ENCODE results near the gene NFX1. TPM values are rescaled to one million over a fixed set of nuclear protein-coding genes. Genes with fewer than 3 reads are reported as not detected.
A peak's percentile ranks its signal among the peaks of the same experiment; 100 is the strongest.

NFX1 gene
- total and polyA plus RNA-seq, 2 experiments from 2014 or later = 18.5 to 19.5 TPM

- Histone ChIP-seq H3K79me2 (peaks cover 84% of the 10 kb centered on the region), H3K9me2 (replicated peaks; ENCODE audit: insufficient read depth) (no peaks in the 10 kb centered on the region), H3K4me1 (ENCODE audit: insufficient read depth) (peaks cover 25% of the 10 kb centered on the region), H3K27me3 (no peaks in the 10 kb centered on the region), H4K20me1 (ENCODE audit: insufficient read depth, poor library complexity, severe bottlenecking) (peaks cover 4% of the 10 kb centered on the region), H3K9me3 (ENCODE audit: low read depth) (no peaks in the 10 kb centered on the region), H3K4me2 (no peak overlapping the region), H3K27ac (no peak overlapping the region), H3K4me3 (no peak overlapping the region), H2AFZ (no peak overlapping the region), H3K36me3 (replicated peaks; ENCODE audit: insufficient read depth, low read depth) (peaks cover 6% of the 10 kb centered on the region)
- DNase-seq (ENCODE audit: low spot score) = no peak
- TF ChIP-seq, protein P1, sequence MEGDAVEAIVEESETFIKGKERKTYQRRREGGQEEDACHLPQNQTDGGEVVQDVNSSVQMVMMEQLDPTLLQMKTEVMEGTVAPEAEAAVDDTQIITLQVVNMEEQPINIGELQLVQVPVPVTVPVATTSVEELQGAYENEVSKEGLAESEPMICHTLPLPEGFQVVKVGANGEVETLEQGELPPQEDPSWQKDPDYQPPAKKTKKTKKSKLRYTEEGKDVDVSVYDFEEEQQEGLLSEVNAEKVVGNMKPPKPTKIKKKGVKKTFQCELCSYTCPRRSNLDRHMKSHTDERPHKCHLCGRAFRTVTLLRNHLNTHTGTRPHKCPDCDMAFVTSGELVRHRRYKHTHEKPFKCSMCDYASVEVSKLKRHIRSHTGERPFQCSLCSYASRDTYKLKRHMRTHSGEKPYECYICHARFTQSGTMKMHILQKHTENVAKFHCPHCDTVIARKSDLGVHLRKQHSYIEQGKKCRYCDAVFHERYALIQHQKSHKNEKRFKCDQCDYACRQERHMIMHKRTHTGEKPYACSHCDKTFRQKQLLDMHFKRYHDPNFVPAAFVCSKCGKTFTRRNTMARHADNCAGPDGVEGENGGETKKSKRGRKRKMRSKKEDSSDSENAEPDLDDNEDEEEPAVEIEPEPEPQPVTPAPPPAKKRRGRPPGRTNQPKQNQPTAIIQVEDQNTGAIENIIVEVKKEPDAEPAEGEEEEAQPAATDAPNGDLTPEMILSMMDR (IDR thresholded peaks at IDR 0.05; ENCODE audit: poor library complexity) = no peak
- TF ChIP-seq EZH2 (IDR thresholded peaks at IDR 0.05; ENCODE audit: borderline replicate concordance) (no peak), EZH2phosphoT487 (IDR thresholded peaks at IDR 0.05; ENCODE audit: low read depth, severe bottlenecking, unreplicated experiment) (no peak)
- 96% methylated on average over 12 of the region's 12 CpGs for WGBS (ENCODE audit: low lambda C conversion rate, missing lambda C conversion rate)
Observed at GRCh38 chr9:33294670-33295432, 4.5 kb downstream of the NFX1 start.

DNA sequence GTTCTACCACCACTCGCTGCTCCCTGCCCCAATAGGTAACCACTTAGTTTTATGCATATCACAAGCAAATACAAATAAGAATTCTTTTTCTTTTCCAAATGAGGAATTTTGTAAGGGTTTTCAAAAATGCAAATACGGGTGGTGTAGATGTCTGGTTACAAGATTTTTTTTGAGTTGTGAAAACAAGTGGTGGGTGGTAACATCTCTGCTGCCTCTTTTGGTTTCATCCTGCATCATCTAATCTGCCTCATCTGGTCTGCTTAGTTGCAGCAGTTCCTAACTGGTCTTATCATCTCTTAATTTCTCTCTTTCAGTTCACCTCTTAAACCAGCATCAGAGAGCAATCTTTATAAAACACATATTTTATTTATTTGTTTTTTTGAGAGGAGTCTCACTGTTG lies 5.3 kb downstream of the NFX1 start:
- peaks cover 91% of the 10 kb centered on the region for H3K79me2 ChIP-seq
- H3K9me3 ChIP-seq (ENCODE audit: low read depth) = no peaks in the 10 kb centered on the region
- 89% methylated on average over 2 of the region's 2 CpGs for WGBS (ENCODE audit: low lambda C conversion rate, missing lambda C conversion rate)
- no peak overlapping the region for H3K4me3 ChIP-seq
- no peaks in the 10 kb centered on the region for H3K27me3 ChIP-seq
- peaks cover 8% of the 10 kb centered on the region for H4K20me1 ChIP-seq (ENCODE audit: insufficient read depth, poor library complexity, severe bottlenecking)
- no peak for DNase-seq (ENCODE audit: low spot score)
- no peak overlapping the region for H3K4me2 ChIP-seq
- H3K9me2 ChIP-seq (replicated peaks; ENCODE audit: insufficient read depth) = no peaks in the 10 kb centered on the region
- H3K36me3 ChIP-seq (replicated peaks; ENCODE audit: insufficient read depth, low read depth) = peaks cover 6% of the 10 kb centered on the region
- TF ChIP-seq EZH2 (IDR thresholded peaks at IDR 0.05; ENCODE audit: borderline replicate concordance) = no peak
- no peak for TF ChIP-seq EZH2phosphoT487 (IDR thresholded peaks at IDR 0.05; ENCODE audit: low read depth, severe bottlenecking, unreplicated experiment)
- TF ChIP-seq, protein P1 (IDR thresholded peaks at IDR 0.05; ENCODE audit: poor library complexity) = no peak
- no peak overlapping the region for H3K27ac ChIP-seq
- peaks cover 25% of the 10 kb centered on the region for H3K4me1 ChIP-seq (ENCODE audit: insufficient read depth)
- H2AFZ ChIP-seq = no peak overlapping the region

- WGBS (ENCODE audit: low lambda C conversion rate, missing lambda C conversion rate) = 94% methylated on average over 1 of the region's 1 CpG
- DNase-seq (ENCODE audit: low spot score) = no peak
- H3K4me3 ChIP-seq = no peak overlapping the region
- H3K9me2 ChIP-seq (replicated peaks; ENCODE audit: insufficient read depth) = no peaks in the 10 kb centered on the region
- H3K79me2 ChIP-seq = peaks cover 84% of the 10 kb centered on the region
- H3K27ac ChIP-seq = peak overlapping the region; percentile 5
- TF ChIP-seq EZH2phosphoT487 (IDR thresholded peaks at IDR 0.05; ENCODE audit: low read depth, severe bottlenecking, unreplicated experiment) (no peak), EZH2 (IDR thresholded peaks at IDR 0.05; ENCODE audit: borderline replicate concordance) (no peak)
- TF ChIP-seq, protein P1 (IDR thresholded peaks at IDR 0.05; ENCODE audit: poor library complexity) = no peak
- peaks cover 6% of the 10 kb centered on the region for H3K36me3 ChIP-seq (replicated peaks; ENCODE audit: insufficient read depth, low read depth)
- H2AFZ ChIP-seq = no peak overlapping the region
- H3K4me1 ChIP-seq (ENCODE audit: insufficient read depth) = peaks cover 13% of the 10 kb centered on the region
- peaks cover 8% of the 10 kb centered on the region for H4K20me1 ChIP-seq (ENCODE audit: insufficient read depth, poor library complexity, severe bottlenecking)
- H3K9me3 ChIP-seq (ENCODE audit: low read depth) = no peaks in the 10 kb centered on the region
- no peaks in the 10 kb centered on the region for H3K27me3 ChIP-seq
- H3K4me2 ChIP-seq = no peak overlapping the region
Observed at GRCh38 chr9:33297432-33297831, 7.1 kb downstream of the NFX1 start.

Measured in hepatocyte (in vitro differentiated cells).